GM13977 (cell line): ENCODE results near the gene RFC2.

Experiments used
- DNase-seq: peaks from one replicate; pipeline ENCODE4 v3.0.0; 2012; ENCODE audit warnings: low spot score
- CTCF ChIP-seq: IDR thresholded peaks from 2 replicates; pipeline ENCODE4 v1.5.1; 2012; ENCODE audit warnings: mild to moderate bottlenecking, control low read depth; ENCODE audit not compliant: insufficient read depth; ENCODE audit errors: extremely low read depth, missing control alignments
- in situ Hi-C: fragments of 300-500 bp; cut with MboI; formaldehyde crosslinking; loops from one replicate; pipeline ENCODE4 v1.12.0; 2022; ENCODE audit warnings: low sequenced_read_pairs, low pct_unique_long_range_greater_than_20kb, mixed read lengths, inconsistent platforms; ENCODE audit not compliant: unreplicated experiment

Gene RFC2

GRCh38 chr7:74284781-74285259 lies 30.6 kb upstream of the RFC2 start:
- in situ Hi-C loops: no loop called here
- no peak for TF ChIP-seq CTCF
- peak; percentile 69 for DNase-seq

- TF ChIP-seq CTCF: no peak
- in situ Hi-C loops: no loop called here
- DNase-seq: peak; percentile 25
These were observed 29.8 kb upstream of the RFC2 start for GRCh38 chr7:74283858-74284447.

- no peak for TF ChIP-seq CTCF
- no peak for DNase-seq
- in situ Hi-C loops: no loop called here
These were observed 28.7 kb upstream of the RFC2 start for GRCh38 chr7:74282748-74283459.

GRCh38 chr7:74280985-74281384 lies 26.8 kb upstream of the RFC2 start:
- DNase-seq: no peak
- TF ChIP-seq CTCF: no peak
- in situ Hi-C loops: no loop called here

- in situ Hi-C loops: no loop called here
- no peak for DNase-seq
These were observed 23.4 kb upstream of the RFC2 start for GRCh38 chr7:74277636-74278035.

GRCh38 chr7:74275401-74275881 lies 21.2 kb upstream of the RFC2 start:
- peak; percentile 73 for TF ChIP-seq CTCF
- no peak for DNase-seq
- in situ Hi-C loops: no loop called here

More at GRCh38 chr7:74277636-74278035, 23.4 kb upstream of the RFC2 start:
- TF ChIP-seq CTCF: no peak
